GM23248 (cell line): Measurements from ENCODE around the gene TTC23. TPM values are rescaled to one million over a fixed set of nuclear protein-coding genes. Genes with fewer than 3 reads are reported as not detected.
"Not testable (repeated sequence)": the region's sequence is repeated elsewhere in the genome, so short reads cannot be mapped to it uniquely, and the experiment has no call there.

ENCODE experiments used
- DNase-seq: peaks from one replicate; pipeline ENCODE4 v3.0.0-alpha.2; 2015
- H2AFZ ChIP-seq: fragments of 200-600 bp; sonication (generic); 2 replicates; pipeline ENCODE4 v1.6.1; 2016; ENCODE audit warnings: antibody characterized with exemption
- H3F3A ChIP-seq: fragments of 200-600 bp; sonication (generic); 2 replicates; pipeline ENCODE4 v1.6.1; 2016; ENCODE audit warnings: mild to moderate bottlenecking, antibody characterized with exemption, mixed run types; ENCODE audit not compliant: insufficient read depth
- H3K27ac ChIP-seq: fragments of 200-600 bp; sonication (generic); 2 replicates; pipeline ENCODE4 v1.5.1; 2016; ENCODE audit warnings: mild to moderate bottlenecking
- H3K27me3 ChIP-seq: fragments of 200-600 bp; sonication (generic); replicated peaks from 2 replicates; pipeline ENCODE4 v1.6.1; 2016; ENCODE audit warnings: mild to moderate bottlenecking; ENCODE audit not compliant: insufficient read depth
- H3K36me3 ChIP-seq: fragments of 200-600 bp; sonication (generic); 2 replicates; pipeline ENCODE4 v1.6.1; 2016; ENCODE audit warnings: low read depth, mild to moderate bottlenecking
- H3K4me1 ChIP-seq: fragments of 200-600 bp; sonication (generic); 2 replicates; pipeline ENCODE4 v1.6.1; 2016; ENCODE audit warnings: mild to moderate bottlenecking; ENCODE audit not compliant: insufficient read depth
- H3K4me2 ChIP-seq: fragments of 200-600 bp; sonication (generic); one replicate; pipeline ENCODE4 v1.6.1; 2016; ENCODE audit warnings: mild to moderate bottlenecking; ENCODE audit not compliant: unreplicated experiment
- H3K4me3 ChIP-seq: fragments of 200-600 bp; sonication (generic); 2 replicates; pipeline ENCODE4 v1.5.1; 2016; ENCODE audit warnings: mild to moderate bottlenecking
- H3K79me2 ChIP-seq: fragments of 200-600 bp; sonication (generic); 2 replicates; pipeline ENCODE4 v1.6.1; 2016; ENCODE audit warnings: mild to moderate bottlenecking; ENCODE audit not compliant: insufficient read depth
- H3K9ac ChIP-seq: fragments of 200-600 bp; sonication (generic); 2 replicates; pipeline ENCODE4 v1.6.1; 2016; ENCODE audit warnings: mild to moderate bottlenecking
- H3K9me2 ChIP-seq: fragments of 200-600 bp; sonication (generic); 2 replicates; pipeline ENCODE4 v1.6.1; 2016; ENCODE audit warnings: mixed run types, mild to moderate bottlenecking, moderate library complexity; ENCODE audit not compliant: insufficient read depth
- H3K9me3 ChIP-seq: fragments of 200-600 bp; sonication (generic); one replicate; pipeline ENCODE4 v1.6.1; 2017; ENCODE audit warnings: low read depth
- H4K20me1 ChIP-seq: fragments of 200-600 bp; sonication (generic); 2 replicates; pipeline ENCODE4 v1.6.0; 2016; ENCODE audit not compliant: insufficient read depth
- EZH2 ChIP-seq: fragments of 200-600 bp; sonication (generic); IDR thresholded peaks from 2 replicates; pipeline ENCODE4 v1.6.1; 2018; ENCODE audit warnings: antibody characterized with exemption, mild to moderate bottlenecking; ENCODE audit not compliant: insufficient read depth, poor library complexity, severe bottlenecking
- EZH2phosphoT487 ChIP-seq: fragments of 200-600 bp; sonication (generic); IDR thresholded peaks from 2 replicates; pipeline ENCODE4 v1.6.1; 2018; ENCODE audit warnings: antibody characterized with exemption, moderate library complexity, mild to moderate bottlenecking, low read depth; ENCODE audit not compliant: insufficient read depth
- WGBS, 2 experiments: methylation state at CpG; one replicate each; pipeline ENCODE4 v1.1.6; 2015 to 2017; ENCODE audit warnings: low lambda C conversion rate in 2 of 2, low coverage in 1 of 2; ENCODE audit errors: missing lambda C conversion rate in 2 of 2; 5-methylcytosine and 5-hydroxymethylcytosine counted together
- in situ Hi-C: fragments of 300-500 bp; cut with MboI; formaldehyde crosslinking; loops from 2 replicates; pipeline ENCODE4 v1.15.0; 2020
- polyA plus RNA-seq: library from polyadenylated mRNA; unstranded; fragments of >200 nt; fragmentation: Nextera tagmentation; extraction: Ambion mirVana; gene quantifications from 2 replicates; pipeline ENCODE4 v1.2.1, GENCODE V29; 2016
- total RNA-seq: library from RNA; depleted of rRNA; stranded (reverse); fragments of >200 nt; shearing (Covaris generic); gene quantifications from 2 replicates; pipeline ENCODE4 v1.2.3, GENCODE V29; 2014

Gene TTC23
- total and polyA plus RNA-seq, 2 experiments from 2014 or later, result 10.8 to 18.6 TPM

GRCh38 chr15:99241752-99242151 is 7.6 kb downstream of the TTC23 start:
- Histone ChIP-seq H3K4me1 (no peaks in the 10 kb centered on the region), H3K27ac (no peak overlapping the region), H3K4me2 (no peak overlapping the region), H3F3A (no peaks in the 10 kb centered on the region), H3K79me2 (peaks cover 71% of the 10 kb centered on the region), H3K36me3 (0 out of 2 replicates have a peak, but pooled peaks cover 7% of the 10 kb centered on the region), H3K4me3 (no peak overlapping the region), H3K9me2 (no peaks in the 10 kb centered on the region), H3K9ac (no peak overlapping the region), H2AFZ (no peak overlapping the region), H3K27me3 (no peaks in the 10 kb centered on the region), H3K9me3 (no peaks in the 10 kb centered on the region), H4K20me1 (no peaks in the 10 kb centered on the region)
- no peak for TF ChIP-seq EZH2
- no peak for TF ChIP-seq EZH2phosphoT487
- 91 to 96% methylated on average over 9 of the region's 9 CpGs for whole genome bisulfite sequencing, 2 experiments
- DNase-seq, result no peak
- in situ Hi-C loops, result no loop called here

GRCh38 chr15:99239545-99240198 is 9.7 kb downstream of the TTC23 start:
- WGBS, 2 experiments, result 90 to 100% methylated on average over 1 of the region's 1 CpG

GRCh38 chr15:99238849-99239248 is 10.5 kb downstream of the TTC23 start:
- in situ Hi-C loops, result no loop called here
- H3K27ac ChIP-seq, result no peak overlapping the region
- no peaks in the 10 kb centered on the region for H3K4me1 ChIP-seq
- H4K20me1 ChIP-seq, result no peaks in the 10 kb centered on the region
- 93 to 95% methylated on average over 3 of the region's 3 CpGs for WGBS, 2 experiments
- H3K4me2 ChIP-seq, result no peak overlapping the region
- TF ChIP-seq EZH2phosphoT487, result no peak
- no peak for TF ChIP-seq EZH2
- H3K9me2 ChIP-seq, result no peaks in the 10 kb centered on the region
- no peaks in the 10 kb centered on the region for H3K27me3 ChIP-seq
- H2AFZ ChIP-seq, result no peak overlapping the region
- H3K36me3 ChIP-seq, result no peaks in the 10 kb centered on the region
- H3K9ac ChIP-seq, result no peak overlapping the region
- H3F3A ChIP-seq, result no peaks in the 10 kb centered on the region
- no peak overlapping the region for H3K4me3 ChIP-seq
- H3K79me2 ChIP-seq, result peaks cover 48% of the 10 kb centered on the region
- no peak for DNase-seq
- no peaks in the 10 kb centered on the region for H3K9me3 ChIP-seq

More at GRCh38 chr15:99239545-99240198, 9.7 kb downstream of the TTC23 start:
- Histone ChIP-seq H3K9me3 (no peaks in the 10 kb centered on the region), H3K4me1 (no peaks in the 10 kb centered on the region), H3K36me3 (0 out of 2 replicates have a peak, but pooled peaks cover 2% of the 10 kb centered on the region), H3K79me2 (peaks cover 56% of the 10 kb centered on the region), H3K27me3 (no peaks in the 10 kb centered on the region), H3K27ac (no peak overlapping the region), H2AFZ (no peak overlapping the region), H3K4me3 (no peak overlapping the region), H3K9ac (no peak overlapping the region), H4K20me1 (no peaks in the 10 kb centered on the region), H3K9me2 (no peaks in the 10 kb centered on the region), H3F3A (no peaks in the 10 kb centered on the region), H3K4me2 (no peak overlapping the region)
- no peak for TF ChIP-seq EZH2
- no peak for TF ChIP-seq EZH2phosphoT487
- in situ Hi-C loops, result no loop called here
- DNase-seq, result no peak

- in situ Hi-C loops, result not testable (repeated sequence)
Measured at GRCh38 chr15:99234160-99234559, 15.2 kb downstream of the TTC23 start.

More at GRCh38 chr15:99234160-99234559, 15.2 kb downstream of the TTC23 start:
- H4K20me1 ChIP-seq, H3K36me3 ChIP-seq, H3K4me2 ChIP-seq, H3K9me2 ChIP-seq, H3K4me3 ChIP-seq, DNase-seq, H3K27me3 ChIP-seq, H2AFZ ChIP-seq, H3K27ac ChIP-seq, H3K9me3 ChIP-seq, H3K9ac ChIP-seq, H3F3A ChIP-seq, H3K4me1 ChIP-seq: not testable (repeated sequence)
- peaks cover 27% of the 10 kb centered on the region; the same call in 1 of the 2 replicates for H3K79me2 ChIP-seq
- 97% methylated on average over 6 of the region's 6 CpGs for WGBS, 2 experiments
